Activated CD4-positive, CD25-positive, alpha-beta regulatory T cell (primary cell): ENCODE measurements around the gene PANX2.

Experiments used
- DNase-seq, 4 experiments: peaks; one replicate each; lab custom pipeline; 2025; lab: John Stamatoyannopoulos, UW

PANX2 gene

DNA sequence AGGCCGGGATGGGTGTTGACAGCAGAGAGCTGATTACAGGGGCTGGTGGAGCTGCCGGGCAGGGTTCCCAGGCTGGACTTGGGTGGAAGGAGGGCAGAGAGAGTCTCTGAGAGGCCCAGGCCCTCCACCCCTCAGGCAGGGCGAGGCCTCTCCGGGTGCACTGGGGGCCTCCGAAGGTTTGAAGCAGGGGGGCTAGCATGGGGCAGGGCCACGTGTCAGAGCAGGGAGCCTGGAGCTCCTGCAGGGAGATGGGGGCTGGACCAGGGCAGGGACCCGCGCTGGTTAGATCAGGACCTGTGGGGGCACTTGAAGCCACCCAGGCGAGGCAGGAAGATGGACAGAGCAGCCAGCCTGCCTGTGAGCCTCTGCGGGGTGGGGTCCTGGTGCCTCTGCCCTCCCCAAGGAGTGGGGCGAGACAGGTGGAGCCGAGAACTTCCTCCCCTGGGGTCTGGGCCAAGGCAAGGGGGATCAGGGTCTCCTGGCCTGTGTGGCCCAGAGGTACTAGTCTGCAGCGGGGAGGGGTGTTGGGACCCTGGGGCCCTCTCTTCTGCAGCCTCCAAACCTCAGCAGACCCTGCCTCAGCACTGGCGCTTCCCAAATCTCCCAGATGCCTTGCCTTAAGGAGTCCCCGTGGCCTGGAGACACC, 911 bp downstream of the PANX2 start:
- DNase-seq: no peak

- DNase-seq: no peak
Measured at GRCh38 chr22:50171965-50172421, 1.5 kb downstream of the PANX2 start.

DNA sequence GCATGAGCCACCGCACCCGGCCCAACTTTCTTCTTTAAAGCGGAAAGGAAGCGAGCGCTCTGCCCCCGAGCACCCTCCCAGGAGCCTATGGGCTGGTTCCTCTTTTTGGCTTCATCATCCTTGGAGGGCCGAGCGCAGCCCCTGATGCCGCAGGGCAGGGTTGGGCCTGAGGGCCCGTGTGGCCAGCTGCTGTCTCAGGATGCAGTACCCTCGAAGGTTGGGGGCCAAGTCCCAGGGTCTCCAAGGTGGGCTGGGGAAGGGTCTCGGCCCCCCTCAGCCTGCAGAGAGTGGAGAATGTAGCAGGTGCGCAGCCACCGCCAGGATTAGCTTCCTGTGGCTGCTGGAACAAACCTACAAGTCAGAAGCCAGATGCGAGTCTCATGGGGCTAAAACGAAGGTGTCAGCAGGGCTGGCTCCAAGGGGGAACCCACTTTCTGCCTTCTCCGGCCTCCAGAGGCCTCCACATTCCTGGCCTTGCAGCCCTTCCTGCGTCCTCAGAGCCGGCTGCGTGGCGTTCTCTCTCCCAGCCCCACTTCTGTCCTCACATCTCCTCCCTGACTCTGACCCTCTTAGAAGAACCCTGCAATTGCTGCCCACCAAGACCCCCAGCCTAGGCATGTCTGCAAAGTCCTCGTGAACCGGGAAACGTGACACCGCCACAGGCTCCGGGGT, 2.9 kb downstream of the PANX2 start:
- no peak for DNase-seq

DNA sequence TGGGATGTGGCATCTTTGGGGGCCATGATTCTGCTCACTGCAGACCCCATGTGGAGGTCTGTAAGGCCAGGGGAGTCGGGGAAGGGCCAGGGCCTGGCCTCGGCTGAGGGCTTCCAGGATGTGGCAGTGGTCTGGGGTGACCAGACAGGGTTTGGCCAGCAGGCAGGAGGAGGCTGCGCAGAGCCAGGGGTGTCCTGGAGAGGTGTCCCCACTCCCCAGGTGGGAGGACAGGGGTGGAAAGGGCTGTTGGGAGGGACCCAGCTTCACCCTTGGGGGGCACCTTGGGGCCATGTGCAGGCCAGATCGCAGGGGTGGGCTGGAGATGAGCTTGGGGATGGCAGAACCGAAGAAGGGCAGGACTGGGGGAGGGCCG, 3.4 kb downstream of the PANX2 start:
- no peak for DNase-seq

DNA sequence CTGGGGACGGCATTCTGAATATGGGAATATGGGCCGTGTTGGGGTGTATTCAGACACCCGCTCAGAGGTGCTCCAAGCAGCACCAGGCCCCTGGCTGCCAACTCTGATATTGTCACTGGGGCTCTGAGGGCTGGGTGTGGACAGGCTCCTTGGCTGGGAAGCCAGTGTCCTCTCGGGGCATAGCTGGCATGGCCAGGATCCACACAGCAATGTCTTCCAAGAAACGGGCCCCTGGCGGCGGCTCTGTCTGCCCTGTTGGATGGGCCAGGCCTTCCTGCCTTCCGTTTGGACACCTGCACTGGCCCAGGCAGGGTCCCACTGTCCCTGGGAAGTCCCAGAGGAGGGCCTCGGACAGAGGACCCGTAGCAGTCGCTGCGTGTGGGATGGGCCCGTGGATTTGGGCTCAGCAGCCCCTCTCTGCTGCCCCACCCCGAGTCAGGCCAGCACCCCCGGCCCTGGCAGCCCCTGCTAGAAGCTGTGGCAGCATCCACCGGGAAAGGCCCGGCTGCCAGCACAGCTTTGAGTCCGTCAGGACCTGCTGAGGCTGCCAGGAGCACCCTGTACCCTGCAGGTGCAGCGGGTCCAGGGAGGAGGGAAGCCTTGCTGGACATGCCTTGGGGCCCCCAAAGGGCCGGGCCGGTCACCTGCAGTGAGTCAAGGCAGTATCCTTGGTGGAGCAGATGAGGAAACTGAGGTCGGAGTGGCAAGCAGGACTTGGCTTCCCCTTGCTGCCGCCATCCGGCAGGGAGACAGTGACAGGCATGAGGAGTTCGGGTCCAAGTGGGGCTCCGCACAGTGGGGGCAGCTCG, 4.1 kb downstream of the PANX2 start:
- DNase-seq: no peak

GRCh38 chr22:50175191-50175461, 4.6 kb downstream of the PANX2 start:
- DNase-seq: no peak

DNA sequence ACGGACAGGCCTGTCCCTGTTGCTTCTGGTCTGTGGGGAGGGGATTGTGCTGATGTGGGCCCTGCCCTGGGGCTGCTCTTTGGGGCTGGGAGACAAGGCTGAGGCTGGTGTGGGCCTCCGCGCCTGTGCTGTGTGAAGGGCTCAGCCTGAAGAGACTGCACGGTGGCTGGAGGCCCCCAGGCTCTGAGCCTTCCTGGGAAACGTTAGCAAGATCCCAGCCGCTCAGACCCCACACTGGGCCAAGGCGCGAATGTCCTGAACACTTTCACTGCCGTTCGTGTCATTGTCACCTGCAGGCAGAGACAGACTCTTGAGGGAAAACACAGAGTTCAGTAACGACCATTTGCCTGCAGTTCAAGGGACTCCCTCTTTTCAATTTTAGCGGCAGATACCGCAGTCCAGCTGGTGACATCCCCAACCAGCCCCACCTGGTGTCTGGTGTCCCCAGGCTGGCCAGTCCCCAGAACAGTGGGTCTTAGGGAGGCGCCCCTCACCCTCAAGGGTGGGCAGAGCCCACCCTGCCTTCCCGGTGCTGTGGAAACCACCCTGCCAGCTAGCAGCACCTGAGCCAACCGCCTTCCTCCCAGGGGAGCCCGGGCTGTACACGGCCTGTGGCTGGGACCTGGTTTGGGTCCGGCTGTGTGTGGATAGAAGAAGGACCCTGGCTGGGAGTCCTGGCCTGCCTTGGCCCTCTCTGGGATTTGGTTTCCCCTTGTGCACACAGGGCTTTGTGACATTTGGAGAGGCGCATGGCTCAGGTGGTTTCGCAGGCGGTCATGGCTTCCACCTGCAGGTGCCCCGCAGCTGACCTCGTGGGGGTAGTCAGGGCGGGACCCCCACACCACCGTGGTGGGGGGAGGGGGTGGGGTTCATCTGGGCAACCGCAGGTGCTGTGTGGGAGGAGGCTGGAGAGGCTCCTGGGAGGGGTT, 5.7 kb downstream of the PANX2 start:
- DNase-seq: no peak

DNA sequence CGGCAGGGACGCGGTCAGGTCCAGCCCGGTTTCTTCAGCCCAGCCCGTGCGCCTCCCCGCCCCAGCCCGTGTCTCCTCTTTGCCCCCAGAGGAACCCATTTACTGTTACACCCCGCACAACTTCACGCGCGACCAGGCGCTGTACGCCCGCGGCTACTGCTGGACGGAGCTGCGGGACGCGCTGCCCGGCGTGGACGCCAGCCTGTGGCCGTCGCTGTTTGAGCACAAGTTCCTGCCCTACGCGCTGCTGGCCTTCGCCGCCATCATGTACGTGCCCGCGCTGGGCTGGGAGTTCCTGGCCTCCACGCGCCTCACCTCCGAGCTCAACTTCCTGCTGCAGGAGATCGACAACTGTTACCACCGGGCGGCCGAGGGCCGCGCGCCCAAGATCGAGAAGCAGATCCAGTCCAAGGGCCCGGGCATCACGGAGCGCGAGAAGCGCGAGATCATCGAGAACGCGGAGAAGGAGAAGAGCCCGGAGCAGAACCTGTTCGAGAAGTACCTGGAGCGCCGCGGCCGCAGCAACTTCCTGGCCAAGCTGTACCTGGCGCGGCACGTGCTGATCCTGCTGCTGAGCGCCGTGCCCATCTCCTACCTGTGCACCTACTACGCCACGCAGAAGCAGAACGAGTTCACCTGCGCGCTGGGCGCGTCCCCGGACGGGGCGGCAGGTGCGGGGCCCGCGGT, 6.5 kb downstream of the PANX2 start:
- DNase-seq: no peak

GRCh38 chr22:50177537-50178470, 7.3 kb downstream of the PANX2 start:
- DNase-seq: no peak

- no peak for DNase-seq
Measured at GRCh38 chr22:50178471-50178864, 7.9 kb downstream of the PANX2 start.

GRCh38 chr22:50178871-50179869, 8.6 kb downstream of the PANX2 start:
- no peak for DNase-seq

- DNase-seq: no peak
Measured at GRCh38 chr22:50179937-50180726, 9.6 kb downstream of the PANX2 start.

GRCh38 chr22:50180727-50181521, 10.4 kb downstream of the PANX2 start:
- no peak for DNase-seq

DNA sequence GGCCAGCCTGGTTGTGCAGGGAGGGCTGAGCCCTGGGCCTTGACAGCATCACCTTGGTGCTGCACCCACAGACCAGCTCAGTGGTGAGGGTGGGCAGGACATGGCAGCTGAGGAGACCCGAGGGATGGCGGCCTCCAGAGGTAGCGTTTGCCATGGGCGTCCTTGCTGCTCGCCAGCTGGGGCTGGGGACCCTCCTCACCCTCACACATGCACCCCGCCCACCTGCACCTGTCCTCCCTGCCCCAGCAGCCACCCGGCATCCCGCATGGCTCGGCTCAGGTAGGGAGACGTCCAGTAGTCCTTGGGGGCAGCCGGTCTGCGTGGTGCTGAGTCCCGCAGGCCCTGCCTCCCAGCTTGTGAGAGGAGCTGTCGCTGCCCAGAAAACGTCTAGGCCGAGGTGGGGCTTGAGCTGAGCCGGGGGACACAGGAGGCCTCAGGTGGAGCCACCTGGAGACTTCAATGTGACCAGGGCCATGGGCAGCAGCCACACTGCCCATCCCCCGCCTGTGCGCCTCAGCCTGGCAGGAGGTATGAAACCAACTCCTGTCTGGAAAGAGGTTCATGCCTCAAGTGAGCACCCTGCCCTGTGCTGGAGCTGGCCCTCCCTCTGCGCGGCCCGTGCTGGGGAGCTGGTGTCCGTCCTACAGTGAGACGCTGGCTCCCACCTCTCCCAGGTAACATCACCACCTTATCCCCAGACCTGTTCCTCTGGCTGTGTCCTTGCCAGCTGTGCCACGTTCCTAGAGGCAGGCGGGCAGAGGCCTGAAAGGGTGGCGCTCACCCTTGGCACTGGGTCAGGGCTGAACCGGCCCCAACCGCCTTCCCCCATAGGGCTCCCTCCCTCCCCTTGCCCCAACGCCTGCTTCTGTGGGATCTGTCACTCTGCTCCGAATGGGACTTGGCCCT, 11.9 kb downstream of the PANX2 start:
- no peak for DNase-seq

GRCh38 chr22:50183141-50183971, 12.8 kb downstream of the PANX2 start:
- no peak for DNase-seq
